DOHH2 (cell line): ENCODE data around the gene GPN1.

ENCODE experiments used
- H3F3A ChIP-seq: fragments of 200-600 bp; sonication (generic), shearing (Covaris generic); 2 replicates; pipeline ENCODE4 v1.6.0; 2016; ENCODE audit warnings: antibody characterized with exemption, mild to moderate bottlenecking; ENCODE audit not compliant: control insufficient read depth, insufficient read depth
- H3K27ac ChIP-seq: fragments of 200-600 bp; sonication (generic); 2 replicates; pipeline ENCODE4 v1.5.1; 2014; ENCODE audit warnings: low read depth, mild to moderate bottlenecking, low read length, moderate library complexity
- H3K27me3 ChIP-seq: fragments of 200-600 bp; sonication (generic); 2 replicates; pipeline ENCODE4 v1.6.1; 2014; ENCODE audit warnings: mild to moderate bottlenecking, low read length, mixed read lengths; ENCODE audit not compliant: control insufficient read depth
- H3K36me3 ChIP-seq: fragments of 200-600 bp; sonication (generic); 2 replicates; pipeline ENCODE4 v1.6.1; 2014; ENCODE audit warnings: mild to moderate bottlenecking, low read length, moderate library complexity, mixed read lengths; ENCODE audit not compliant: control insufficient read depth
- H3K4me1 ChIP-seq: fragments of 200-600 bp; sonication (generic); 2 replicates; pipeline ENCODE4 v1.6.1; 2014; ENCODE audit warnings: mild to moderate bottlenecking, low read length, mixed read lengths; ENCODE audit not compliant: control insufficient read depth
- H3K4me2 ChIP-seq: fragments of 200-600 bp; sonication (generic); 2 replicates; pipeline ENCODE4 v1.6.0; 2014; ENCODE audit warnings: mild to moderate bottlenecking, low read length, moderate library complexity
- H3K4me3 ChIP-seq: fragments of 200-600 bp; sonication (generic); 2 replicates; pipeline ENCODE4 v1.5.1; 2014; ENCODE audit warnings: mild to moderate bottlenecking, low read length, mixed read lengths
- H3K79me2 ChIP-seq: fragments of 200-600 bp; sonication (generic); 2 replicates; pipeline ENCODE4 v1.6.1; 2014; ENCODE audit warnings: mild to moderate bottlenecking, low read length, mixed read lengths; ENCODE audit not compliant: control insufficient read depth
- H3K9me2 ChIP-seq: fragments of 200-600 bp; sonication (generic); replicated peaks from 2 replicates; pipeline ENCODE4 v1.6.1; 2014; ENCODE audit warnings: mild to moderate bottlenecking, low read length, mixed read lengths; ENCODE audit not compliant: control insufficient read depth
- H3K9me3 ChIP-seq: fragments of 200-600 bp; sonication (generic); 2 replicates; pipeline ENCODE4 v1.6.1; 2014; ENCODE audit warnings: antibody characterized with exemption, low read length, mixed read lengths; ENCODE audit not compliant: control insufficient read depth, insufficient read depth
- H4K20me1 ChIP-seq: fragments of 200-600 bp; sonication (generic); 2 replicates; pipeline ENCODE4 v1.6.0; 2014; ENCODE audit warnings: low read depth, mild to moderate bottlenecking, antibody characterized with exemption, low read length, moderate library complexity; ENCODE audit not compliant: control insufficient read depth, insufficient read depth
- CTCF ChIP-seq: fragments of 200-600 bp; sonication (generic); IDR thresholded peaks from one replicate; pipeline ENCODE4 v1.5.1; 2014; ENCODE audit warnings: antibody characterized with exemption, mild to moderate bottlenecking, low read depth, low read length; ENCODE audit not compliant: poor library complexity, severe bottlenecking
- EZH2phosphoT487 ChIP-seq: fragments of 200-600 bp; sonication (generic); IDR thresholded peaks from 2 replicates; pipeline ENCODE4 v1.6.1; 2017; ENCODE audit warnings: borderline replicate concordance, mild to moderate bottlenecking, antibody characterized with exemption, low read length, moderate library complexity, mixed read lengths

GPN1 gene

GRCh38 chr2:27582695-27583389 lies 46.0 kb upstream of the GPN1 start, which contains the start of gene ZNF512:
Gene ZNF512 (plus strand): TSS chr2:27583042. CDS start chr2:27583113, 71 bp downstream.
- H3K4me3 ChIP-seq: peak within 1 kb of the TSS; percentile 93
- H3K79me2 ChIP-seq: peaks cover 50% of the 10 kb centered on the region
- peak within 1 kb of the TSS; percentile 66 for H3K4me2 ChIP-seq
- H4K20me1 ChIP-seq: no peaks in the 10 kb centered on the region; the same call in 1 of the 2 replicates
- peaks cover 25% of the 10 kb centered on the region; the same call in 1 of the 2 replicates for H3K36me3 ChIP-seq
- peaks cover 27% of the 10 kb centered on the region for H3K4me1 ChIP-seq
- no peaks in the 10 kb centered on the region for H3K9me2 ChIP-seq
- H3K9me3 ChIP-seq: no peaks in the 10 kb centered on the region
- TF ChIP-seq CTCF: no peak
- no peak for TF ChIP-seq EZH2phosphoT487
- H3K27me3 ChIP-seq: no peaks in the 10 kb centered on the region
- peak within 1 kb of the TSS; percentile 63 for H3K27ac ChIP-seq
- H3F3A ChIP-seq: no peaks in the 10 kb centered on the region

- H3K36me3 ChIP-seq: peaks cover 25% of the 10 kb centered on the region; the same call in 1 of the 2 replicates
- peak overlapping the region; percentile 63 for H3K27ac ChIP-seq
- peak overlapping the region; percentile 66 for H3K4me2 ChIP-seq
- H3K9me2 ChIP-seq: no peaks in the 10 kb centered on the region
- H3K4me1 ChIP-seq: peaks cover 27% of the 10 kb centered on the region
- H3K4me3 ChIP-seq: peak overlapping the region; percentile 93
- peaks cover 57% of the 10 kb centered on the region for H3K79me2 ChIP-seq
- H4K20me1 ChIP-seq: no peaks in the 10 kb centered on the region; the same call in 1 of the 2 replicates
- no peaks in the 10 kb centered on the region for H3K9me3 ChIP-seq
- no peaks in the 10 kb centered on the region for H3K27me3 ChIP-seq
- H3F3A ChIP-seq: no peaks in the 10 kb centered on the region
- TF ChIP-seq EZH2phosphoT487 (no peak), CTCF (no peak)
These were observed 45.4 kb upstream of the GPN1 start for GRCh38 chr2:27583390-27583915.

GRCh38 chr2:27584597-27584996 lies 44.3 kb upstream of the GPN1 start:
- Histone ChIP-seq H3K9me3 (no peaks in the 10 kb centered on the region), H3K4me2 (peak overlapping the region; percentile 66), H3K9me2 (no peaks in the 10 kb centered on the region), H3F3A (no peaks in the 10 kb centered on the region), H3K27me3 (no peaks in the 10 kb centered on the region), H3K4me1 (peaks cover 27% of the 10 kb centered on the region), H3K27ac (no peak overlapping the region), H4K20me1 (no peaks in the 10 kb centered on the region; the same call in 1 of the 2 replicates), H3K79me2 (peaks cover 68% of the 10 kb centered on the region), H3K36me3 (peaks cover 27% of the 10 kb centered on the region; the same call in 1 of the 2 replicates), H3K4me3 (peak overlapping the region; percentile 93)
- TF ChIP-seq CTCF (no peak), EZH2phosphoT487 (no peak)
